B cell (primary cell): ENCODE data around the gene CDK12. TPM values are rescaled to one million over a fixed set of nuclear protein-coding genes. Genes with fewer than 3 reads are reported as not detected.
"Not testable (repeated sequence)": the region's sequence is repeated elsewhere in the genome, so short reads cannot be mapped to it uniquely, and the experiment has no call there.

Source experiments
- ATAC-seq: fragments of 200-7000 bp; cut with Tn5 transposase; one replicate; pipeline ENCODE4 v1.10.0; 2021; ENCODE audit warnings: low read depth, mild to moderate bottlenecking, moderate number of reproducible peaks, moderate library complexity
- CTCF ChIA-PET: fragments of 350-600 bp; sonication (Branson Sonifier 250); formaldehyde crosslinking; loops from one replicate; lab custom pipeline; 2021; ENCODE audit warnings: antibody characterized with exemption, inconsistent platforms; lab: Charles Lee
- POLR2A ChIA-PET: fragments of 350-600 bp; sonication (Branson Sonifier 250); formaldehyde crosslinking; loops from one replicate; lab custom pipeline; 2021; ENCODE audit warnings: antibody characterized with exemption; lab: Charles Lee
- DNase-seq: peaks from one replicate; pipeline ENCODE4 v3.0.0; 2013
- H2AFZ ChIP-seq: 2 replicates; pipeline ENCODE4 v1.6.1; 2012; ENCODE audit warnings: mild to moderate bottlenecking, low read depth, low read length; ENCODE audit not compliant: insufficient read depth, poor library complexity, severe bottlenecking
- H3K27ac ChIP-seq, 2 donors: 1 replicate in 1 of 2; 2 replicates in 1 of 2; pipeline ENCODE4 v1.5.1; 2012 to 2013; ENCODE audit warnings: low read length in 2 of 2, mild to moderate bottlenecking in 2 of 2, moderate library complexity in 1 of 2
- H3K27me3 ChIP-seq, 4 experiments: fragments of 200-600 bp in 1 of 4; sonication (generic) in 1 of 4; replicated peaks in 1 of 4; 1 replicate in 2 of 4; 2 replicates in 2 of 4; pipeline versions ENCODE4 v1.6.1 to v1.7.0; 2013 to 2016; ENCODE audit warnings: low read length in 3 of 4, mild to moderate bottlenecking in 2 of 4, mixed read lengths in 1 of 4, moderate library complexity in 1 of 4; ENCODE audit not compliant: insufficient read depth in 4 of 4, control insufficient read depth in 3 of 4; ENCODE audit errors: control extremely low read depth in 1 of 4
- H3K36me3 ChIP-seq, 2 experiments: replicated peaks in 1 of 2; 1 replicate in 1 of 2; 2 replicates in 1 of 2; pipeline versions ENCODE4 v1.6.1 to v1.7.1; 2013; ENCODE audit warnings: low read length in 1 of 2; ENCODE audit not compliant: insufficient read depth in 2 of 2, control insufficient read depth in 1 of 2; ENCODE audit errors: control extremely low read depth in 1 of 2, extremely low read depth in 1 of 2
- H3K4me1 ChIP-seq, 2 donors: fragments of 200-600 bp in 1 of 2; sonication (generic) in 1 of 2; 1 replicate in 1 of 2; 2 replicates in 1 of 2; pipeline versions ENCODE4 v1.5.1 to v1.6.1; 2013 to 2017; ENCODE audit warnings: low read length in 2 of 2; ENCODE audit not compliant: control insufficient read depth in 2 of 2, insufficient read depth in 2 of 2
- H3K4me2 ChIP-seq: replicated peaks from 2 replicates; pipeline ENCODE3; 2012; ENCODE audit warnings: mild to moderate bottlenecking, low read depth, low read length; ENCODE audit not compliant: poor library complexity, severe bottlenecking
- H3K4me3 ChIP-seq, 5 experiments: fragments of 200-600 bp in 1 of 5; sonication (generic) in 1 of 5; 1 replicate in 3 of 5; 2 replicates in 2 of 5; pipeline versions ENCODE4 v1.5.1 to v1.7.0; 2011 to 2016; ENCODE audit warnings: low read length in 4 of 5, mild to moderate bottlenecking in 4 of 5, low read depth in 2 of 5, control low read depth in 1 of 5, moderate library complexity in 1 of 5; ENCODE audit not compliant: insufficient read depth in 1 of 5; ENCODE audit errors: control extremely low read depth in 1 of 5, extremely low read depth in 1 of 5
- H3K79me2 ChIP-seq: fragments of 200-600 bp; sonication (generic); one replicate; pipeline ENCODE4 v1.6.0; 2016; ENCODE audit warnings: low read length; ENCODE audit not compliant: control insufficient read depth, insufficient read depth
- H3K9ac ChIP-seq: fragments of 200-600 bp; sonication (generic); 2 replicates; pipeline ENCODE4 v1.6.1; 2017; ENCODE audit warnings: mild to moderate bottlenecking, low read length, moderate library complexity
- H3K9me3 ChIP-seq, 3 donors: one replicate each; pipeline versions ENCODE4 v1.6.1 to v1.7.1; 2013; ENCODE audit warnings: low read length in 2 of 3; ENCODE audit not compliant: control insufficient read depth in 2 of 3, insufficient read depth in 1 of 3; ENCODE audit errors: control extremely low read depth in 1 of 3
- H4K20me1 ChIP-seq: 2 replicates; pipeline ENCODE4 v1.6.0; 2012; ENCODE audit warnings: mild to moderate bottlenecking, low read length; ENCODE audit not compliant: insufficient read depth, control insufficient read depth, poor library complexity, severe bottlenecking
- H3K27ac Mint-ChIP-seq: one replicate; pipeline ENCODE4 v1.8.0; 2021; ENCODE audit warnings: mixed read lengths
- H3K27me3 Mint-ChIP-seq: one replicate; pipeline ENCODE4 v1.8.0; 2021; ENCODE audit warnings: mixed read lengths
- H3K4me1 Mint-ChIP-seq: one replicate; pipeline ENCODE4 v1.8.0; 2021; ENCODE audit warnings: mixed read lengths
- H3K4me3 Mint-ChIP-seq: one replicate; pipeline ENCODE4 v1.8.0; 2021; ENCODE audit warnings: mixed read lengths
- H3K9me3 Mint-ChIP-seq: one replicate; pipeline ENCODE4 v1.8.0; 2022; ENCODE audit warnings: mixed read lengths; ENCODE audit not compliant: insufficient read depth
- EZH2 ChIP-seq: IDR thresholded peaks from 2 replicates; pipeline ENCODE4 v1.6.1; 2012; ENCODE audit warnings: borderline replicate concordance, low read depth, mild to moderate bottlenecking, moderate library complexity, low read length; ENCODE audit not compliant: insufficient read depth, poor library complexity, severe bottlenecking
- WGBS: methylation state at CpG from one replicate; pipeline ENCODE4 v1.1.5; 2013; ENCODE audit warnings: missing lambda C conversion rate; ENCODE audit not compliant: insufficient coverage; 5-methylcytosine and 5-hydroxymethylcytosine counted together
- intact Hi-C: fragments of 100-400 bp; cut with micrococcal nuclease; formaldehyde crosslinking; loops from one replicate; pipeline ENCODE4 v1.10.0; 2022
- polyA plus RNA-seq: library from polyadenylated mRNA; depleted of rRNA; stranded (reverse); fragments of >200 nt; gene quantifications from 2 replicates; pipeline ENCODE4 v1.2.3, GENCODE V29; 2012
- total RNA-seq, 2 donors: library from RNA; stranded (reverse); fragments of 120-200 nt in 1 of 2; gene quantifications; 1 replicate in 1 of 2; 2 replicates in 1 of 2; pipeline versions ENCODE4 v1.2.3 to v1.2.4, GENCODE V29; 2013 to 2022
- TF ChIP-seq, protein P1 (sequence below): fragments of 200-600 bp; IDR thresholded peaks from one replicate; pipeline ENCODE4 v1.8.0; 2022; ENCODE audit warnings: antibody characterized with exemption, mild to moderate bottlenecking

CDK12 gene
- total and polyA plus RNA-seq, 2 donors (not counting 1 experiment from before 2014, with no cell fraction given): 29.8 to 117 TPM

DNA sequence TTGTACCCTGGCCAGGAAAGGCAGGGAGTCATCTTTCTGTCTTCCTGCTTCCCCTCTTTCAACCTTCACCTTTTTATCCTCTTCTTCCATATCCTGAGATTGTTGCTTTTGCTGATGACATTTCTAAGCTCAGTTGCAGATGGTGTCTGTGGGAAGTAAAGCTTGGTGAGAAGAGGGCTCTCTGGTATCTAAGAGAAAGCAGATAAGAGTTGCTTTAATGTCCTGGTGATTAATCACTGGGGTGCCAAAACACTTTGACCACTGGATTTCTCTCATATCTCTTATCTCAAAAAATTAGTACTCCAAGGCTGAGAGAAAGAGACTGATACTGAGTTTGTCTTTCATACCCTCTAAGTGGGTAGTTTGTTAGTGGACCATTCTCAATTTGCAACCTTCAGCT, 75.2 kb downstream of the CDK12 start:
- Histone ChIP-seq H3K27me3 (no peaks in the 10 kb centered on the region), H4K20me1 (no peaks in the 10 kb centered on the region), H3K4me3 (no peak overlapping the region), H3K36me3 (no peaks in the 10 kb centered on the region), H3K4me2 (no peak overlapping the region), H2AFZ (no peak overlapping the region), H3K79me2 (no peaks in the 10 kb centered on the region), H3K9ac (no peak overlapping the region), H3K4me1 (peaks cover 7 to 8% of the 10 kb centered on the region in 2 donors), H3K9me3 (no peaks in the 10 kb centered on the region), H3K27ac (no peak overlapping the region)
- H3K27me3 Mint-ChIP-seq: no peaks in the 10 kb centered on the region
- DNase-seq (no peak), ATAC-seq (no peak)
- ChIA-PET CTCF (interaction anchor here (1.0 to 1.5 kb wide), 3 partner anchors 11 to 87 kb away, joined by 3 to 7 read pairs (median 5); no protein-coding TSS in a partner anchor), POLR2A (no interaction called here)
- no peaks in the 10 kb centered on the region for H3K9me3 Mint-ChIP-seq
- H3K4me1 Mint-ChIP-seq: peaks cover 14% of the 10 kb centered on the region
- no peak for TF ChIP-seq EZH2
- TF ChIP-seq, protein P1, sequence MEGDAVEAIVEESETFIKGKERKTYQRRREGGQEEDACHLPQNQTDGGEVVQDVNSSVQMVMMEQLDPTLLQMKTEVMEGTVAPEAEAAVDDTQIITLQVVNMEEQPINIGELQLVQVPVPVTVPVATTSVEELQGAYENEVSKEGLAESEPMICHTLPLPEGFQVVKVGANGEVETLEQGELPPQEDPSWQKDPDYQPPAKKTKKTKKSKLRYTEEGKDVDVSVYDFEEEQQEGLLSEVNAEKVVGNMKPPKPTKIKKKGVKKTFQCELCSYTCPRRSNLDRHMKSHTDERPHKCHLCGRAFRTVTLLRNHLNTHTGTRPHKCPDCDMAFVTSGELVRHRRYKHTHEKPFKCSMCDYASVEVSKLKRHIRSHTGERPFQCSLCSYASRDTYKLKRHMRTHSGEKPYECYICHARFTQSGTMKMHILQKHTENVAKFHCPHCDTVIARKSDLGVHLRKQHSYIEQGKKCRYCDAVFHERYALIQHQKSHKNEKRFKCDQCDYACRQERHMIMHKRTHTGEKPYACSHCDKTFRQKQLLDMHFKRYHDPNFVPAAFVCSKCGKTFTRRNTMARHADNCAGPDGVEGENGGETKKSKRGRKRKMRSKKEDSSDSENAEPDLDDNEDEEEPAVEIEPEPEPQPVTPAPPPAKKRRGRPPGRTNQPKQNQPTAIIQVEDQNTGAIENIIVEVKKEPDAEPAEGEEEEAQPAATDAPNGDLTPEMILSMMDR: no peak
- H3K4me3 Mint-ChIP-seq: no peak overlapping the region
- H3K27ac Mint-ChIP-seq: no peak overlapping the region
- intact Hi-C loops: no loop called here

DNA sequence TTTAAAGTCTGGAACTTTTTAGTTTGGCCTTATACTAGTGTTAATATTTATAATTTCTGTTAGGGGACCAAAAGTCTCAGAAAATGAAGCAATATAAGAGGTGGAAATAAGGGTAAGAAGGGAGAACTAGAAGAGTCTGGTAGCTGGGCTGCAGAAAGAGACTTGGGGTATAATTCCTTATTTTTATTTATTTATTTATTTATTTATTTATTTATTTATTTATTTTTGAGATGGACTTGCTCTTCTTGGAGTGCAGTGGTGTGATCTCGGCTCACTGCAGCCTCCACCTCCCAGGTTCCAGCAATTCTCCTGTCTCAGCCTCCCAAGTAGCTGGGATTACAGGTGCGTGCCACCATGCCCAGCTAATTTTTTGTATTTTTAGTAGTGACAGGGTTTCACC, 76.1 kb downstream of the CDK12 start:
- not testable (repeated sequence) for H3K79me2 ChIP-seq, H3K9me3 Mint-ChIP-seq

More for the DNA sequence above, 76.1 kb downstream of the CDK12 start:
- H3K27me3 ChIP-seq, DNase-seq, H3K27me3 Mint-ChIP-seq, intact Hi-C loops, POLR2A ChIA-PET, H3K27ac ChIP-seq, H3K4me1 ChIP-seq, H3K4me3 ChIP-seq, H3K36me3 ChIP-seq, H2AFZ ChIP-seq, H3K27ac Mint-ChIP-seq, H3K9ac ChIP-seq, ATAC-seq, H4K20me1 ChIP-seq, H3K4me2 ChIP-seq, H3K9me3 ChIP-seq, H3K4me3 Mint-ChIP-seq: not testable (repeated sequence)
- H3K4me1 Mint-ChIP-seq: peaks cover 14% of the 10 kb centered on the region
- WGBS: 100% methylated on average over 1 of the region's 2 CpGs
- CTCF ChIA-PET: interaction anchor here (1.5 kb wide), 2 partner anchors 10 to 86 kb away, joined by 5 to 7 read pairs; no protein-coding TSS in a partner anchor
